Inferior parietal cortex (tissue), 1 donor: ENCODE data around the gene SAXO1.

ENCODE experiments used
- DNase-seq: peaks from one replicate; pipeline ENCODE4 v3.0.0-alpha.2; 2016; ENCODE audit errors: extremely low spot score

SAXO1 gene

DNA sequence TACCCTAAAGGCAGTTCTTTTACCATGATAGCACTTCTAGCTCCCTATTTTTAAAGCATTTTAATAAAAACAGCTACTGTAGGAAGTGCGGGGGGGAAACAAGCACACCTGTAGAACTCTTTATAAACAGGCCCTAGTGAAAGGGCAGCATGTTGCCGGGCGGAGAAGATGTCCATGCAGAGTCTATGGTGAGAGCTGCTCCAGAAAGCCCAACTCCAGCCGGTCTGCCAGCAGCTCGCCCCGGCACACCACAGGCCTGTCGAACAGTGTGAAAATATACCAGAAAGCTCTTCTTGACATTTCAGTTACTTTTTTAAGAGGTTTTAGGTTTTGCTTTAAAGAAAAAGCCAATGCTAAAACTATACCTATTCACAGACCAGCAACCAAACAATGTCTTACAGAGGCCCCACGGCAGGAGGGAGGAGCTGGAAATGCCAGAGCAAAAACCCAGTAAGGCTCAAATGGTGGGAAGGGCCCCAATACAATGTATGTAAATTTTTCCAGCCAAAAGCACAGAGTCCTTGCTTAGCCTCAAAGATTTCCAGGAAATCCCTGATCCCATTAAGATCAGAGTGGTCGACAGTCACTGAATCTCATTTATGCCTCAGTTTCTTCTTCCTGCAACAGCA is 121.2 kb downstream of the SAXO1 start:
- DNase-seq, result no peak

DNA sequence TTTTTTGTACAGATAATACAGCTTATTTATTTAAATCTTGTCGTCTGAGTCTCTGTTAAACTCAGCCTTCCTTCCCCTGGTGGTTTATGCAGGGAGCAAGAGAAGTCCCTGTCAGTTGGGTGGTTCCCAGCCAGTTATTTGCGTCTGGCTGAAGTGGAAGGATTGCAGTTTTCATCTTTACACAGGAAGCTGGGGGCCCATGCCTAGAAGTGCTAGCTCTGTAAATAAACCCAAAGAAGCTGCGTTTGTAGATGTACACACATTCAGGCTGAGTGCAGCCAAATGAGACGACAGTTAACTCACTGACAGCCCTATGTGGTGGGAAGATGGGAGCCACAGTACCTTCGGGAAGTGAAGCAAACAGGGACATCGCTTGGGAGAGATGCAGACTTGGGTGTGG is 122.1 kb downstream of the SAXO1 start:
- peak; percentile 7 for DNase-seq

DNA sequence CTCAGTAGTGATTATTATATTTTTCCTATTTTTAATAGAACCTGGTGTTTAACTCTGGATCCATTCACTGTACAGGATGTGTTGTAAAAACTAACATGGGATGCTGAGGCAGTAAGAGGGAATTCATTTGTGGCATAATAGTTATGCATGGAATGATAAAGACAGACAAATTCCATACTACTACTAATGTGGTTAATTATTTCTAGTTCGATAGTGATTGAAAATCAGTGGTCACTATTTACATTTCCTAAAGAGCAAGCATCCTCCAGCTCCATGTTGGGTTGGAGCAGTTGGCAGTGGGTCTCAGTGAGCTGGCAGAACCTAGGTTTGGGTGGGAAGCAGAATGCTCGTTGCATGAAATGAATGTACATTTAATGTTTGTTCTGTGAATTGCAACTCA is 122.6 kb downstream of the SAXO1 start:
- no peak for DNase-seq

DNA sequence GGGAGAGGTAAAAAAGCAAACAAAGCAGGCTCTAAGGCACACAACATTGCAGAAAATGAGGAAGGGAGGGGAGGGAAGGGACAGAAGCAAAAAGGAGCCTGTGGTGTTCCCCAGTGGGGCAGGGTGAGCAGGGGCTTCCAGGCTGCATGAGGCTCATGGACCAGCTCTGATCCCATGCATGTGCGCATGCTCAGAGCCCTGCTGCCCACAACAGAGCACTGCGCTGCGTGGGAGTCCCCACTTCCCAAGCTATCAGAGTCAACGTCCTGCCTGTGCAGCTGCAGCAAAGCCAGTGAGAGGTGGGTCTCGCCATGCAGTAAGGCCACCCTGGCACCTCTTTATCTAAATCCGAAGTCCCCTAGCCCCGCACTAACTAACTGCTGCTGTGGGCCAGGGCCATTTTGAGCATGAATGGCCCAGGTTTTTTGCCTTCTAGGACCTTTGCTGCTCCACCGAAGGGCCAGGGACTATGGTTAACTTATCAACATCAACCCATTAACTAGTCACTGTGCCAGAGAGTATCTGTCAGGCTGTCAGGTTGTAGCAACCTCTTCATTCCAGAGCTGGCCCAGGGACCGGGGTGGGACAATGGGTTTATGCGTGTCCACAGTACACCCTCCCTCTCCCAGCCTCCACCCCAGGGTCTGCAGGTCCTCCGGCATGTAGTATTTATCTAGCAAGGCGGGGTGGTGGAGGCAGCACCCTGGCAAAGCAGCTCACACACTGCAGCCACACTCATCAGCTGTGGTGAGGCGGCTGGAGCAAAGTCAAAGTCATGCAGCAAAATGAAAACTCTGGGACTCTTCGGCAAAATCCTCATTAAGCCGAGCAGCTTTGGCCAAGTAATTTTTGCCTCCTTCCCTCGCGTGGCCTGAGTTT is 123.6 kb downstream of the SAXO1 start:
- no peak for DNase-seq

DNA sequence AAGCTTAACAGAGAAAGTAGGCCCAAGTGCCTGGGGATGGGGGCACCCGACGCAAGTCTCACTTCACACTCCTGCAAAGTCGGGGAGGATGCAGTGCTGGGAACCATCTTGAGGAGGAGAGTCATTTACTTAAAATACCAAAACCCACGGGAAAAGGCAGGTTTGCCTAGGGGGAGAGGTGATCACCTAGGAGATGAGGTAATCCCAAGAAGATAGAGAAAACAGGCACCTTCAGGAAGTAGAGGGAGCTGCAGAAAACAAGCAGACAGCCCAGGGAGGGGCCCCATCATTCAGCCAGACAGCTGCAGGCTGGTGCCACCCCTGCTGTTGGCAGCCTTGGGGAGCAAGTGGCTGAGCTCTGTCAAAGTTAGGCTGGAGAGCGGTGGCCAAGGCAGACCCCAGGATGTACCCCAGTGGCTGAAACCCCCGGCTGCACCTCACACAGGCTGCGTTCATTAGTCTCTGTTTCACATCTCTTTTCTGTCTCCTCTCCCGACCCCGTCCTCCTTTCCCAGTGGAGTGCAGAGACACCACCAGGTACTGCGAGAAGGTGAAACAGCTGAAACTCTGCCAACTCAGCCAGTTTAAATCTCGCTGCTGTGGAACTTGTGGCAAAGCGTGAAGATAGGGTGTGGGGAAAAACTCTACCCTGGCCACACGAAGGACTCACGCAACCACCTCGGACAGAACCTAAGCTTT is 124.9 kb downstream of the SAXO1 start:
- no peak for DNase-seq

DNA sequence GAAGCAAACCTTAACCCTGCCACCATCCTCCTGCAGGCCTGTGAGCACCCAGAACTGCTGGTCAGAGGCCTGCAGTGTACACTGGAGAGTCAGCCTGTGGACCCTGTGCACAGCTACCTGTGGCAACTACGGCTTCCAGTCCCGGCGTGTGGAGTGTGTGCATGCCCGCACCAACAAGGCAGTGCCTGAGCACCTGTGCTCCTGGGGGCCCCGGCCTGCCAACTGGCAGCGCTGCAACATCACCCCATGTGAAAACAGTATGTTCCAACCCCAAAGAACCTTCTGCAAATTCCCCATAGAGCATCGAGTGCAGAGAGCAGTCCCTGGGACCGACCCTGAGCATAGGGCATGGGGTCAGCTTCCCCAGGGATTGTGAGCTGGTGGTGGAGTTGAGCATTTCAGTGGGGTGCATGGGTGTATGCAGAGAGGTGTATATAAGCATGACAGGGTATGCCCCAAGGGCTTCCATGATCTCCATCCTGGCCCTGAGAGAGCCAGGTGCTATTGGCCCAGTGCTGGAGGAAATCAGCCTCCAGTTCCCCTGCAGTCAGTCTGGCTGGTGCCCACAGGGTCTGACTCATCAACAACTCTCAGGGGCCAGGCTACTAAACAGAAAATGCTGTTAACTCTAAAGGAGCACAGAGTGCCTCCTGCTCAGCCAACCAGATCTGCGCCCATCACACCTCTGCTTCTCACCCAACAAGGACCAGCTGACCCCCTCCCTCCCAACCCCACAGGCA is 126.2 kb downstream of the SAXO1 start:
- DNase-seq, result no peak

DNA sequence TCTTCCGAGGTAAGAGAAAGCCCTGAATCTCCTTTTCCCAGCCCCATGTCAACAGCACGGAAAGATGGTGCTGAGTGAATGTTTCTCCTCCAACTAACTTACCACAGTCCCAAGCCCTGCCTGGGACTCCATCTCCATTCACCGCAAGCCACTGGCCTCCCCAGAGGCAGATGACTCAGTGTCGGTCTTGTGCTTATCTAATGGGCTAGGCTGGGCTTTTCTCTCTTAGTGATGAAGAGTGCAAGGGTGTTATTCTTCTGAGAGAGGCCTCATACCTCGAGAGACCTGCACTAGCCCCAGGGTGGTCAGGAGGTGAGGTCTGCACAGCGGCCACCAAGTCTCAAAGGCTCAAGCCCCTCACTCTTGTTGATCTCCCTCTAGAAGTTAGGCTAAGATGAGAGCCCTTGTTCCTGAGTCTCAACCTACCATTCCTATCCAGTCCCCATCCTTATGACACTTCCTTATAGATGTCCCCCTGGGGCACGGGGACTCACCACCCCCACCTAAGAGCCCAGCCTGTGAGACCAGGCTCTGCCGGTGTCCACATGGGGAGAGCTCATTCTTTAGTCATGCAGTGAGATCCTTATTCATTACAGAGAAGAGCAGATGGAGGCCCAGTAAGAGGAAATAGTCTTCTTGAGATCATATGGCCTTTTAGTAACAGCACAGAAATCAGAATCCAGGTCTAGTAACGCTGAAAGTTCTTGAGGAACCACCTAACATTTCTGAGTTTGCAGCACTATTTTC is 127.0 kb downstream of the SAXO1 start:
- DNase-seq, result no peak

DNA sequence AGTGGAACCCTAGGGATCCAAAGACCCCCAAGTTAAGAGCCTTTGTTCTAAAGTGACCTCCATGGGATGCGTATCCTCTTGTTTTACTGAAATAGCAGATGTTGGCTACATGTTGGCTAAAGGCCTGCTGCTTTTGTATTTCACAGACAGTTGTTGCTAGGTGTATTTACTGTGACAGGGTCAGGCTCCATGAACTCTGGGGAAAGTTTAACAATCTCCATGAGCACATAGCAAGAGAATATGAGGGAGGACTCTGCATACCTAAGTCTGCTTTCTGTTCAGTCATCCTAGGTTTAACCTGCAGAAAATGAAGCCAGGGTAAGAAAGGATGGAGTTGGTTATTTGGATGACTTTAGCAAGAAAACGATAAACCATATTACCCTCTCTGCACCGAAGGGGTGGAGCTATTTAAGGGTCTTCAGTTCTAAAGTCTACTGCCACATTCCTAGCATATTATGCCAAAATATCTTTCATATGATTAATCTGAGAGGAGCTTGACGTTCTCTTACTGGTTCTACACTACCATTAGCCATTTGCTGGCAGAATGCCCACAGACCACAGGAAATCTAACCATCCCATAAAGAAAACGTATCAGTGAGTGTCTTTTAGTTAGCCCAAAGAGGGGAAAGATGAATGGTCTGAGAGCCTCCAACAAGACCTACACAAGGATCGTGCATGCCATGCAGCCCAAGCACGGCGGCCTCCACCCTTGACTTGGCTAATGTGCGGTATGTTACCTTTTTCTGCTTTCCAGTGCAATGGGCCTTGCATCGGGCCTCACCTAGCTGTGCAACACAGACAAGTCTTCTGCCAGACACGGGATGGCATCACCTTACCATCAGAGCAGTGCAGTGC is 127.8 kb downstream of the SAXO1 start:
- DNase-seq, result no peak

DNA sequence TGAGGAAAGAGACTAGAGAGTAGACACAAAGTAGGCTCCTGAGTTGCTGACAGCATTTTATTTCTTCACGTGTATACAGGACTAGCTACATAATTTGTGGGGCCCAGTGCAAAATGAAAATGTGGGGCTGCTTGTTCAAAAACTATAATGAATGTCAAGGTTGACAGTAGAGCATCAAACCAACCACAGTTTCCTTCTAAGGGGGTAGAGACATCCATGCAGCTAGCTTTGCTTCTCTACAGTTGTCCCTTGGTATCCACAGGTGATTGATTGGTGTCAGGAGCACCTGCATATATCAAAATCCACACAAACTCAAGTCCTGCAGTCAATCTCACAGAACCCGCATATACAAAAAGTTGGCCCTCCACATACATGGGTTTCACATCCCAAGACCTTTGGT is 129.6 kb downstream of the SAXO1 start:
- DNase-seq, result no peak

DNA sequence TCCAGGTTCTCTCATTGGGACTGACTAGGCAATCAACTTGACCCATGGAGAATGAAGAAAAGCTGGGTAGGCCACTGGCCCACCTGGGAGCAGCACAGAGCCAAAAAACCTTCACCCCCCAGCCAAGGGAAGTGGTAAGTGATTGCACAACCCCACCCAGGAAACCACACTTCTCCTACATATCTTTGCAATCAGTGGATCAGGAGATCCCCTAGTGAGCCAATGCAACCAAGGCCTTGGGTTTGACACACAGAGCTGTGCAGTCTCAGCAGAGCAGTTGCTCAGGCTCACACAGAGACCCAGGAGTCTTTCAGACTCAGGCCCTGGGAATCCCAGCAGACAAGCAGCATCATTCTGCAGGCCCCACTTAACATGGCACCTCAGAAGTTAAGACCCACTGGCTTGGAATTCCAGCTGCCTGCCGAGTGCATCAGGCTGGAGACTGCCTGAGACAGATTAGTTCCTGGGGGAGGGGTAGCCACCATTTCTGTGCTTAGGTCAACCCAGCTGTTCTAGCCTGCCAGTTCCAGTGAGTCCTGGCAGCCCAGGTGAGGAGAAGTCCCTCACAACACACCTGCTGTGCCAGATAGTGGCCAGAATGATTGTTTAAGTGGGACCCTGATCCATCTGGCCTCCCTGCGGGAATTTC is 136.4 kb downstream of the SAXO1 start:
- DNase-seq, result no peak

DNA sequence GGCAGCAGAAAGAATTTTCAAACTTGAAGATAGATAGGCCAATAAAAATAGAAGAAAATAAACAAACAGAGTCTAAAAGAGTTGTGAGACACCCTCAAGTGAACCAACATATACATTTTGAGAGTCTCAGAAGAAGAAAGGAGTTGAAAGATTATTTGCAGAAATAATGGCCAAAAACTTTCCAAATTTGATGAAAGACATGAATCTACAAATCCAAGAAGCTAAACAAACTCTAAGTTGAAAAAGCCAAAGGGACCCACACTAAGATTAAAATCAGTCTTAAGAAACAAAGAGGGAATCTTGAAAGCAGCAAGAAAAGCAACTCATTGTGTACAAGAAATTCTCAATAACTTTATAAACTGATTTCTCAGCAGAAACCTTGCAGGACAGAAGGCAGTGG is 137.0 kb downstream of the SAXO1 start:
- no peak for DNase-seq

DNA sequence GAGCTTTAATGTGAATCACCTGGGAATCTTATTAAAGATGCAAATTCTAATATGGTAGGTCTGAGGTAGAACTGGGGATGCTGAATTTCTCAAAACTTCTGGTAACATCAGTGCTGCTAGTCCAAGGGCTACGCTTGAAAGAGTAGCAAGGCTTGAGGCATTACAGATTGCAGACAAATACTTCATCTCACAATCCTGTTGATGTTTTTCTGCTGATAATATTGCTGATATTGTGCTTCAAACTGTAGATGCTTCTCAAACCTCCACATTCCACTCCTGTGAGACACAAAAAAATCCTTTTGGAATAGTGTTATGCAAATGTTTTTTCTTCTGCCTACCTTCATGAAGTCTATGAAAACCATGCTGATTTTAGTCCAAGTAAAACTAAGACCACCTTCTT is 139.5 kb downstream of the SAXO1 start:
- no peak for DNase-seq

DNA sequence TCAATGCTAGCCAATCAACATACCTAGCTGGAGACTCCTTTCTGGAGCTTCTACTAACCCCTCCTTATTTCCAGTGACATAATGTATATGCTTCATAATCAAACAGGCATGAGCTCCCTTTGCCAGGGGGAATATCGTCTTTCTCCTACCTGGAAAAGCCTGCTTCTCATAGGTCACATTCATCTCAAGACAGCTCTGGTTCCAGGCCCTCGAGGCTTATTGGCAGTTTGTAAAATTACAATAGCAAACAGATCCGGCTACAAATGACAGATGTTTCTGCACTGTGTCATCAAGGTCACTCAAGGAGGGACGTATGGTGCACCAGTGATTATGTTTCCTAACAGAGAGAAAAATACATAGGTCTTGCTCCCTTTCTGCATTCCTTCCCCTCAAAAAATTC is 140.0 kb downstream of the SAXO1 start:
- DNase-seq, result no peak

DNA sequence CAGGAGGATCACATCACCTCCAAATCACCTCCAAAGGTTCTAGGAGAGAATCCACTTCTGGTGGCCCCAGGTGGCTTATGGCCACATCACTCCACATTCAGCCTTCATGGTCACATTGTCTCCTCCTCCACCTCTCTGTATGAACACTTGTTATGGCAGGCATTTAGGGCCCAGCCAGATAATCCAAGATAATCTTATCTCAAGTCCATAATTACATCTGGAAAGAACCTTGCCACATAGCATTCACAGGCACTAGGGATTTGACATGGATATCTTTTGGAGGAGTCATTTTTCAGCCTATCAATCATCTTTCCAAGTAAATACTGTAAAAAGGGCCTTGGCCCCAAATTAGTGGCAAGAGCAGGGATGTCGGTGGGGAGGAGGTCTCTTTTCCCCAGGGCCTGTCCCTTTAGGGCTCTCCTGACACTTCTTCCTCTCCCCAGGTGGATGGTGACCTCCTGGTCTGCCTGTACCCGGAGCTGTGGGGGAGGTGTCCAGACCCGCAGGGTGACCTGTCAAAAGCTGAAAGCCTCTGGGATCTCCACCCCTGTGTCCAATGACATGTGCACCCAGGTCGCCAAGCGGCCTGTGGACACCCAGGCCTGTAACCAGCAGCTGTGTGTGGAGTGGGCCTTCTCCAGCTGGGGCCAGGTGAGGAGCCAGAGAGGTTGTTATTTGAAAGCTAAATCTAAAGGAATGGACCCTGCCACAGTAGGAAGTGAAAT is 140.9 kb downstream of the SAXO1 start:
- no peak for DNase-seq

DNA sequence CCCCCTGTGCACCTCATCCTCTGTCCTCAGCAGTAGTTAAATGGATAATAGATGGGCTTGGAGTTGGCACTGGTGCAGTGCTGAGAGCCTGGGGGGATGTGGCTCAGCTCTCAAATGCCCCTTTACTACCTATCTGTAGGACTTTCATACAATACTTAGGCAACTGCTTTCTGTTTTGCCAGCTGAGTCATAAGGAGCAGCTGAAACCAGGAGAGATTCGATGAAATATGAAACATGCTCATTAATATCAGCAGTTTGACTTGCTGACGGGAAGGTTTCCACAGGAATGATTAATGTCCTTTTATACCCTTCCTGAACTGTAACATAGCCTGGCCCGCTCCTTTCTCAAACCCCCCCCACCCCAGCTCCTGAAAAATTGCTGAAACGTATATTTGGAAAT is 142.6 kb downstream of the SAXO1 start:
- no peak for DNase-seq

DNA sequence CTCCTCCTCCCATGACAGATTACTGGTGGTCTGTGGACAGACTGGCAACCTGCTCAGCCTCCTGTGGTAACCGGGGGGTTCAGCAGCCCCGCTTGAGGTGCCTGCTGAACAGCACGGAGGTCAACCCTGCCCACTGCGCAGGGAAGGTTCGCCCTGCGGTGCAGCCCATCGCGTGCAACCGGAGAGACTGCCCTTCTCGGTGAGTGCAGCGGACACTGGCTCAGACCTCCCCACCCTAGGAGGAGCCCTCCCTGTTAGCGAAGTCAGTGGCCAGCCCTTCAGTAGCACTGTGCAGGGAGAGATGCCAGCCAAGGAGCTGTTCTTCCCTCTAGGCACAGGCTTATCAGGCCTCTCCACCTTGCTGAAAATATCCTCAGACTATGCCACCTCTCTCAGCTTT is 143.5 kb downstream of the SAXO1 start:
- DNase-seq, result no peak

DNA sequence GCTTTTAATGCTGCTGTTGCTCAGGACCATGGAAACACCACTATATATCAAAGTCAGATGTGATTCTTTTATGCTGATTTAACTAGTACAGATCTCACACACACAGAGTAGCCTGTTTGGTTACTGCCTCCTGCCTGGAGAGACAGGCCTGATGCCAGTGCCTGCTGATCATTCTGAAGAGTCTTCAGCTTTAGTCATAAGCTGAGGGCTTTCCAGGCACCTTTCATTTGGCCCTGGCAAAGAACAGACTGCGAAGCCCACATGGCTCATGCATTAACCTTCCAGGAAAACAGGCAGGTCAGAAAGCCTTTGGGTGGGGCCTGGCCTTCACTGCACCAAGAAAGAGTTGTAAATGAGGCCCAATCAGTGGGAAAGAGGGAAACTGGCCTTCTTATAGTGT is 144.7 kb downstream of the SAXO1 start:
- DNase-seq, result no peak

DNA sequence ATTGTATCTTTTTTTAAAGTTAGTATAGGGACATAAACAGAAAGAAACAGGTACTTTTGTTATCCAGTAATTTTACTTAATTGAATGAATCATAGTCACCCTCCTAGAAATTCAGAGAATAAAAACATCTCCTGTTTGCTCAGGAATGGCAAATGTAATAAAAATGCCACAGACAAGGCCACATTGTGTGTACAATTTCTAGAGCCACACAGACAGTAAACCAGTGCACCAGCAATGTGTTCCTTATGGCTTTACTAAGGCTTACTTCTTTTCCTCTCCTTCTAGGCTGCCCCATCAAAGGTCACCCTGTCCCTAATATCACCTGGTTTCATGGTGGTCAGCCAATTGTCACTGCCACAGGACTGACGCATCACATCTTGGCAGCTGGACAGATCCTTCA is 145.5 kb downstream of the SAXO1 start:
- DNase-seq, result no peak

DNA sequence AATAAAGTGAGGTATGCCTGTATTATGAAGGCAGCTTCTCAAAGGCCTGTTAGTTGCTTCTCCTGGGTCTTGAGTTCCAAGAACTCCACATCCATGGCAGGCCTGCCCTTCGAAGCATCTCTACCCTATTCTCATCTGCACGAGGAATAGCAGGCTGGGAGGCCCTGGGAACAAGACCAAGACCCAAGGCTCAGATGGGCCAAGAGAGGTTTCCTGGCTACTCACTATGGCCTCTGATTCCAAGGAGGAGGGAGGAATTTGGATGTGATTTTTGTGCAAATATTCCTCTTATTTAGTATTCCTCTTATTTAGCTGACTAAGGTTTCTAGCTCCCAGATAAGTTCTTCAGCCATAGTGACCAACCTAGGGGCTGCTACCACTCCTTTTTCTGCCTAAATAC is 151.3 kb downstream of the SAXO1 start:
- DNase-seq, result no peak
